ENCODE results near the gene SCFD1.
"Not testable (repeated sequence)": the region's sequence is repeated elsewhere in the genome, so short reads cannot be mapped to it uniquely, and the experiment has no call there.

Gene SCFD1

DNA sequence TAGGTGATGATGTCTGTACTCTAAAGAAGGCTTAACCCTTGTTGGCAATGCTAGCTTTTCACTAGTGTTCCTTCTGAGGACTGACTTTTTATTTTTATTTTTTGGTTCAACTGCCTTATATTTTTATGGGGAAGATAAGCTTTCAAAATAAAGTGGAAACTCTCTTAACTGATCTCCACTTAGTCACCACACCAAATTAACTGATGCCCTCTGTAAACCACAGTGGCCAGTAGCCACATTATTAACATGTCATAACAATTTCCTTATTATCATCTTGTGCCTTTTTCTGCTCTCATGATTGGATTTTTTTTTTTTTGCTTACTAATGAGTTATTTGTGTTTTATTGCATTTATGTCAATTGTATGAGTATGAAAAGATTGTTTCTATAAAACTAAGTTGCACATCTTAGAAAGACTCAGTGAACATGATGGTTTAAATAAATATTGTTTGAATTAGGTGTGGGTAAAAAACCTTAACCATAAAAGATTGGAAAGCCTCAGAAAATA is 56.9 kb downstream of the SCFD1 start:
- no peak for DNase-seq (ENCODE audit: low read depth in 2 of 2)

DNA sequence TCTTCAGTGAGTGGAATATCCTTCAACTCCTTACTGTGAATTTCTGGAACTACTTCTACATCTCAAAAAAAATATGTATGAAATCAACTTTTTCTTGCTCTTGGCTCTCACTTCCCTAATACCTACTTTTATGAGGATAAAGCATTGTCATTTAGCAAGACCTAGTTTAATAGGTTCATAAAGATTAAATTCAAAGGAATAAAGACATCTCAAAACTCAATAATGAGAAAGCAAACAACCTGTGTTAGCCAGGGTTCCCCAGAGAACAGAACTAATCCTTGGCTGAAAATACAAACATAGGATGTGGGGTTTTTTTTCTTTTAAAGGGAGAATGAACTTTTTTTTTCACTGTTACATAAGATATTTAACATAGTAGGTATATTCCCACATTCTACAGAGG is 57.9 kb downstream of the SCFD1 start:
- no peak for DNase-seq (ENCODE audit: low read depth in 2 of 2)

DNA sequence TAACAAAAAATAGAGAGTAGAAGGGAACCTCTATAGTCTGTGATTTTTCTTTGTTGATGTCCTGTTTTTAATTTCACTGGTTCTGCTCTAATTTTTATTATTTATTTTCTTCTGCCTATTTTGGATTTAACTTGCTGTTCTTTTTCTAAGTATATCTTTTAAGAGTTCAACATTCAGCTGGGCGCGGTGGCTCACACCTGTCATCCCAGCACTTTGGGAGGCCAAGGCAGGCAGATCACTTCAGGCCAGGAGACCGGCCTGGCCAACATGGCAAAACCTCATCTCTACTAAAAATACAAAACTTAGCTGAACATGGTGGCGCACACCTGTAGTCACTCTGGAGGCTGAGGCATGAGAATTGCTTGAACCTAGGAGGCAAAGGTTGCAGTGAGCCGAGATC is 58.7 kb downstream of the SCFD1 start:
- not testable (repeated sequence) for DNase-seq (ENCODE audit: low read depth in 2 of 2)

DNA sequence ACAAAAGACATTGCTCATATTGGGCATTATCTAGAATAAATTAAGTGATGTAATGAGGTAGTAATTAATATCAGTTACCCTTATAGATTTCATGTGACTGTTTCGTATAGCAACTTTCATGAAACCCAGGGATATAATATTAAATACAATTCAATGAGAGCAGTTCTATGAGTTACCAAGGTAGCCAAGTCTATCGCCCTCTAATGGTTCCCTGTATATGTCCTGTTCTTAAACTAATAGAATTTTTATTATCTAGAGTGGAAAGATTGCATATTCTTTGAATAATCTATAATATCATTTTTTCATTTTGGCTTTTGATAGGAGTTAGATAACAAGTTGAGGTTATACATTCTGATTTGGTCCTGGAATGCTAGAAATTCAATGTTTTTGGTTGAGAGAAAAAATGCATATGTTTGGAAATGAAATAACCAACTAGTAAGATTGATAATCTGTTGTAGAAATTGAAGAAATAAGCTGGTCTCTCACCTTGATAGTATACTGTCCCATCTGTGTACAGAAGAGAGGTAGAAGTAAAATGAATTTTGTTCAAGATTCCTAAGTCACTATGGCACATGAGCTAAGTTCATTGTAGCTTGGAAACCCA is 59.7 kb downstream of the SCFD1 start:
- DNase-seq (ENCODE audit: low read depth in 2 of 2): no peak

DNA sequence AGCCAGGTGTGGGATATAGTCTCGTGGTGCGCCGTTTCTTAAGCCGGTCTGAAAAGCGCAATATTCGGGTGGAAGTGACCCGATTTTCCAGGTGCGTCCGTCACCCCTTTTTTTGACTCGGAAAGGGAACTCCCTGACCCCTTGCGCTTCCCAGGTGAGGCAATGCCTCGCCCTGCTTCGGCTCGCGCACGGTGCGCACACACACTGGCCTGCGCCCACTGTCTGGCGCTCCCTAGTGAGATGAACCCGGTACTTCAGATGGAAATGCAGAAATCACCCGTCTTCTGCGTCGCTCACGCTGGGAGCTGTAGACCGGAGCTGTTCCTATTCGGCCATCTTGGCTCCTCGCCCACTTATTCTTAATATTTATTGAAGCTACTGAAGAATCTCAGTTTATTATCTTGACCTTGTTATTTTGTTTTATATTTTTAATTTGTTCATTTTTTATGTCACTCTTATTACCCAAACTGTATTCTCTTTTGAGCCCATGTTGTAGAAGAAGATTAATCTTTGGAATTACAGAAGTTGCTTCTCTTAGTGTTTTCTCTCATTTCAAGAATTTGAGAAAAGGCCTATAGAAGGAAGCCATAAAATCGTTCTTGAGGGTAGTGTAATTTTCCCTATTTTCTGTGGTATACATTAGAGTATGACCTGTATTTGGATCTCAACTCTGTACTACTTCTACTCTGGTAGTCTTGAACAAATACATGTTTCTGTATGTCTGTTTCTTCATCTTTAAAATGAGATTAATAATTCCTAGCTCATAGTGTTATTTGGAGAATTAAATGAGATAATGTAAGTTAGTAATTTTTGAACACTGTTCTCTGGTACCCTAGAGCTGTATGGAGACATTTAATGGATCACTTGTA is 68.6 kb downstream of the SCFD1 start:
- not testable (repeated sequence) for DNase-seq (ENCODE audit: low read depth in 2 of 2)

DNA sequence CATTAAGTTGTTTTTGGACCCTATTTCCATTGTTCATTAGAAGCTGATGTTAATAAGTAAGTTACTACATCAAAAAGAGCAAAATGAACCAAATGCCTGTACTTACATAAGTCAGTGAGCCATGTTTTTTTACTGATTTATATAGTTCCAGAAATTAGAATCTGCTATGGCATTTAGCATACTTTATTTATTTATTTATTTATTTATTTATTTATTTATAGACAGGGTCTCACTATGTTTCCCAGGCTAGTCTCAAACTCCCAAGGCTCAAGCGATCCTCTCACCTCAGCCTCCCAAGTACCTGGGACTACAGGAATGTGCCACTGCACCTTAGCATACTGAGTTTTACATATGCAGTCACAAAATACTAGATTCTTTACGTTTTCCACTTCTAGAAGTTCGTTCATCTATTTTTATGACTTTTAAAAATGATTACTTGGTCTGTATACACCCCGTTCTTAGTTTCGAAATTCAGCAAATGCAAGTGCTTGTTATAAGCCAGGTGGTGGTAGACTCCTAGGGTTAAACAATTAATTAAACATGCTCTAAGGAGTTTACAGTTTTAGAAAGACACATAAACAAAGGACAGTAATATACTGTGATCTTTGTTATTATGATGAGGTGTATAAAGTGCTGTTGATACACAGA is 69.8 kb downstream of the SCFD1 start:
- DNase-seq (ENCODE audit: low read depth in 2 of 2): no peak

DNA sequence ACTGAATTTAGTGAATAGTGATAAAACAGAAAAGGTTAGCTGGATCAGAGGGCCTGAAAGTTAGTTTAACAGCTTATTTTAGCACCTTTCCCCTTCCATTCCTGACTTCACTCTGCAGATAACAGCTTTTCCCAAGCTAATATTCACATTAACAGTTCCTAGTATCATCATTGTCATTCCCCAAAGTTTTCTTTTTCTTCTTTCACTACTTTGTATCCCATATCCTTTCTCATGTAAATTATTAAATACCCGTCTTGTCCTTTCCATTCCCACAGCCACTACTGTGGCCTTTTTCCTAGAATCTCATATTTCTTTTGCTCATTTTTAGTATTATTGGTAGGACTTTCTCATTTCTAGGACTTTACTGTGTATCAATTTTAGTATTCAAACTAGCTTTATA is 70.5 kb downstream of the SCFD1 start:
- no peak for DNase-seq (ENCODE audit: low read depth in 2 of 2)

DNA sequence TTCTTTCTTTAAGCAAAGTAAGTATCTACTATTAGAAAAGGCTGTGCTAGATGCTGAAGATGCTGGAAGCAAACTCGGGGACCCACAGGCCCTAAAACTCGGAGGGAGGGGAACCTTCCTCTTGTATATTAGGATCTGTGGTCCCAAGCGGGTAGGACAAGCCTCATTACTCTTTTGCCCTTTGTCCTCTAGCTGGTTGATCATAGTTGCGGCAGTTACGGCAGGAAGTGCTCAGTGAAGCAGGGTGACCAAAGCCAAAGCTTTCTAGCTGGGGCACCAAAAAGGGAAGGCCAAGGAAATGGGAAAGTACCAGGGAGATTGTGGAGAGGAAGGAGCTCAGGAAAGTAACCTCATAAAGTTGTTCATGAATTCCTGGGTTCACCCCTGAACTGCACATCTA is 76.3 kb downstream of the SCFD1 start:
- no peak for DNase-seq (ENCODE audit: low read depth in 2 of 2)

DNA sequence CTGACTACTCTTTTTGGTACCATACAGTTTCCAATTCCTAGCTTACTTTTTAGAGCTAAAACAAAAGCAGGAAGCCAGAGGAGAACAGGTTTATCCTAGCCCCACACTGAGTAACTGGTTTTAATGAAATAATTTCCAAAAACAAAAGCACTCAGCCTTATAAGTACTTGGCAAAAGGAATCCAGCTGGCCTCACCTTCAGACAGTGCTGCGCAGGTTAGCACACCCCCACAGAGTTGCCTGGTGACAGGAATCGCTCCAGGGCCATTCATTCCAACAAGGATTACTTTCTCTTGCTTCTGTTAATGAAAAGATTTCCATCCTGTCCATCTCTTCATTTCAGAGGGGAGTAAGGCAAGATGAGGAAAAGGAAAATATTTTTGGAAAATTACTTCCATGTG is 84.6 kb downstream of the SCFD1 start:
- DNase-seq (ENCODE audit: low read depth in 2 of 2): no peak

DNA sequence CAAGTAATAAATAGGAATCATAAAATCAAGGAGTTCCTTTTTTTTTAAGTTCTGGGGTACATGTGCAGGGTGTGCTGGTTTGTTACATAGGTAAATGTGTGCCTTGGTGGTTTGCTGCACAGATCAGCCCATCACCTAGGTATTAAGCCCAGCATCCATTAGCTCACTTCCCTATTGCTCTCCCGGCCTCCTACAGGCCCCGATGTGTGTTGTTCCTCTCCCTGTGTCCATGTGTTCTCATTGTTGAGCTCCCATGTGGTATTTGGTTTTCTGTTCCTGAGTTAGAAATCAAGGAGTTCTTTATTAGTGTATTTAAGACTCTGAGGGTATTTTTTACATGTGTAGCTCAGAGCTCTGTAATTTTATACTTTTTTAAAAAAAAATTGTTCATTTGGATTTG is 86.0 kb downstream of the SCFD1 start:
- no peak for DNase-seq (ENCODE audit: low read depth in 2 of 2)

DNA sequence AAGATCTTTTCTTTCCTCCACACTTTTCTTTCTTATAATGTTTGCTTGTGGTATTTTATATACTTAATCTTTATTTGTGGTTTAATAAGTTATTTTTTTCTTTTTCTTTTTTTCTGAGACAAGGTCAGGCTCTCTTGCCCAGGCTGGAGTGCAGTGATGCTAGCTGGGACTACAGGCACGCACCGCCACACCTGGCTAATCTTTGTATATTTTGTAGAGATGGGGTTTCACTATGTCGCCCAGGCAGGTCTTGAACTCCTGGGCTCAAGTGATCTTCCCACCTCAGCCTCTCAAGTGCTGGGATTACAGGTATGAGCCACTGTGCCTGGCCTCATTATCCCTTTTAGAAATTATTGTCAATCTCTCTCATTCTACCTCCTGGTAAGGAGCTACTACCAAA is 87.1 kb downstream of the SCFD1 start:
- DNase-seq (ENCODE audit: low read depth in 2 of 2): no peak

DNA sequence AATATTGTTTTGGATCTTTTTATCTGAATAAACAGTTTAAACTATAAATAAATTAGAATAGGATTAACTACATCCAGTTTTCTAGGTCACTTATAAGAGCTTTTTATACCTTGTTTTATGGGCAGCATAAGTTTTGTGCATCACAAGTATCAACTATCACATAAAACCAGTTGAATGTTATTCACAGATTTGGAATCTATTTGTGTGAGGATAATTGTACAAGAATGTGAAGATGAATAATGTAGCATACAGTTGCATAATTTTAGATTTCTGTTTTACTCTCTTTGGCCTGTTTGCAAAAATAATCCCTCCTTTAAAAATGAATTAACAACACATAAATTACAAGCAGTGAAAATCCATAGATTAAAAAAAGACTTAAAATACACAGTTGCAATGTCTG is 88.8 kb downstream of the SCFD1 start:
- no peak for DNase-seq (ENCODE audit: low read depth in 2 of 2)

DNA sequence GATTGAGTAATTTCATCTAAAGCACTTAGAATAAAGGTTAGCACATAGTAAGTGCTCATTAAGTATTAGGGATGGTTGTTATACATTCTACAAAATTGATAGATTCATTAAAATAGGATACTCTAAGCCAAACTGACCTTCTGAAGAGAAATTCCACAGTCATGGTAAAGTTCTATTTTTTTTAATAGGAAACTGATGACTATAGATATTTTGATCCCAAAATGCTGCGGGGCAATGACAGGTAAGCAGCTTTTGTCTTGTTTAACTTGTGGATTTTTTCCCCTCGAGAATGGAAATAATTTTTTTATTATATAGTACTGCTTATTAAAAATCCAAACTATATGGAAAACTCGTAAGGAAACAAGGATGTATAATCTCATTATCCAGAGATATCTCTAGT is 97.0 kb downstream of the SCFD1 start:
- DNase-seq (ENCODE audit: low read depth in 2 of 2): no peak

DNA sequence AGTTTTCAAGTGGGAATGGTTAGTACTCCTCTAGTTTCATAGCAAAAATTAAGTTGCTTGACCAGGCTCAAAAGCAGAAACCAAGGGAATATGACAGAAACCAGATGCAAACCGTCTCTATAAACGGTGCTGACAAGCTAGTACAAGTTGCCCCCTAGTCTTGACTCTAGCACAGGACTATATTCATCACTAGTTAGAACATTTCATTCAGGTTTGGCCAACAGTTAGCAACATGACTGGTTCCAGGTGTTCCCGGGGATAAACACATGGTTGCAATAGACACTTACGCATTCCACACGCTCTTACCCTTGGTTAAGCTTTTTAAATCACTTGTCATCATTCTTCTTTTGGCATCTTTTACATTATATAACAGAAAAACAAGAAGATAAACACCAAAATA is 103.6 kb downstream of the SCFD1 start:
- no peak for DNase-seq (ENCODE audit: low read depth in 2 of 2)

DNA sequence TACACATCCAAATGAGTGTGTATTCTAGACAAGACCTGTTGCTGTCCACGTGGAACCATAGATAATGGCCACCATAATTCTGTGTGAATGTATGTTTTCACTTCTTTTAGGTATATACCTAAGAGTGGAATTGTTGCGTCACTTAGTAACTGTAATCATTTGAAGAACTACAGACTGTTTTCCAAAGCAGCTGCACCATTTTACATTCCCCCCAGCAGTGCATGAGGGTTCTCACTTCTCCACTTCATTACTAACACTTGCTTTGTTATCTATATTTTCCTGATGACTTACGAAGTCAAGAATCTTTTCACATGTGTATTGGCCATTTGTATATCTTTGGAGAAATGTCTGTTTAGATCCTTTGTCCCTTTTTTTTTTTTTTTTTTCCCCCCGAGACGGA is 106.4 kb downstream of the SCFD1 start:
- no peak for DNase-seq (ENCODE audit: low read depth in 2 of 2)

DNA sequence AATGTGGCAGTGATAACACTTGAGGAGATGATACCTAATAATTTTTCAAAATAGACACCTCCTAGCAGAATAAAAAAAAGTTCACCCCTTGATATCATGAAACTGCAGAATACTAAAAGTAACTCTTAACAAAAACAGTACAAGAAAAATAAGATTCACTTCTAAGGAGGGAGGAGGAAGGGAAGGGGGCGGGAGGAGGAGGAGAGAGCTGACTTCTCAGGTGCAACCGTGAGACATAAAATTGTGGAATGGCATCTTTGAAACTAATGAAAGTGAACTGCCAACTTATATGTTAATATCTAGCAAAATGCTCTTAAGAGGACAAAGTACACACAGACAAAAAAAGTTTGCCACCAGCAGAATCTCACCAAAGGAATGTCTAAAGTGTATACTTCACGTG is 115.8 kb downstream of the SCFD1 start:
- no peak for DNase-seq (ENCODE audit: low read depth in 2 of 2)

DNA sequence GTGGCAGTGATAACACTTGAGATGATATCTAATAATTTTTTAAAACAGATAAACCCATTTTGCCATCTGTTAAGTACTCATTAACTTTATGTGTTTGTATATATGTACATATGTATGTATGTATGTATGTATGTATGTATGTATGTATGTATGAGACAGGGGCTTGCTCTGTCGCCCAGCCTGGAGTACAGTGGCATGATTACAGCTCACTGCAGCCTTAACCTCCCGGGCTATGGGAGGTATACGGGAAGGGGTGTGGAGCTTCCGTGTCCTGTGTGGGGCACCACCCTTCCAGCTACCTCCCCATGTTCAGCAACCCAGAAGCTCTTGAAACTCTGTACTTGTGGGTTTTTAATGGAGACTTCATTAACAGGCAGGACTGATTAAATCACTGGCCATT is 116.9 kb downstream of the SCFD1 start:
- DNase-seq (ENCODE audit: low read depth in 2 of 2): no peak

DNA sequence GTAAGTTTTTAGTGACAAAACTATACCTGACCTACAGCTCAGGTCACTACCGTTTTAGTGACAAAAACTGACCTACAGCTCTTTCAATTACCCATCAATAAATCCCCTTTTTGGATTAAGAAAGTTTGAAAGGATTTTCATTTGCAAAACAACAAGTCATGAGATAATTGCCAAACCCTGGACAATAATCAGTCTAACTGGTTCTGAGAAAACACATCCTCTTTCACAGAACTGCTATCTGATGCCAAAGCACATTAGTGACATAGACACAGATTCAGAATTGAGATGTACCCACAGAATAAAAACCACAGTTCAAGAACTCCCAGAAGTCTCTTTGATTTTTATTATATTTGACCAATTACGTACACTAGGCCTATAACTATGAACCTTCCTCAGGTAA is 126.2 kb downstream of the SCFD1 start:
- DNase-seq (ENCODE audit: low read depth in 2 of 2): no peak

DNA sequence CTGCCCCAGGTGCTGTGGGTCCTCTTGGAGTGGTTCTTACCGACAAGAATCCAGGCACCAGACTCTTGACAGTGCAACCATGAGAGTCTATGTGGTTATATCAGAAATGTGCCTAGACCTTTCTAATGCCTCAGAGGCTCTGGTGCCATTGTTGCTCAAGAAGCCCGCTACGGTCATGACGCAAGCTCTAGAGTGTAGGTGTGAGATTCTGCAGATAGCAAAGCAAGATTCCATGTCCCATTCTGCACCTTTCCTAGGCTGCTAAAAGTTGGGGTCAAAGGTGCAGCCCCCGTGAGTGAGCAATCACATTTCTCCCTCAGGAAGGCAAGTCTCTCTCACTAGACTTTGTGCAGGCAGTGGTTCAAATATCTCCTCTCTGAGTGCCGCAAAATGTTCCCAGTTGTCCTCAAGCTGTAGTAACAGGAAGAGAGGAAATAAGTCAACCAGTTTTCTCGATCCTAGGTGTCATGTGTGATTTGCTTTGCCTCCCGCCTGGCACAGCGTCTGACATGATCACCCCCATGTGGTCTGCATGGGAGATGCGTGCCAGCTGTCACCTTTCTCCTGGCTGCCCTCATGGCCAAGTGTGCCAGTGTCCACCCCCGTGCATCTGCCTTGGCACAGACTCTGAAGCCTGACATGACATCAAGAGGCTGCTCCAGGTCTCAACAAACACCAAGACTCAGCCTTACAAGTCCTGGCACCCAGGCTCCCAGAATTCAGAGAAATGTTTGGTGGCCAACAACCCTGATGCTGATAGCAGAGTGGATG is 129.7 kb downstream of the SCFD1 start:
- no peak for DNase-seq (ENCODE audit: low read depth in 2 of 2)

DNA sequence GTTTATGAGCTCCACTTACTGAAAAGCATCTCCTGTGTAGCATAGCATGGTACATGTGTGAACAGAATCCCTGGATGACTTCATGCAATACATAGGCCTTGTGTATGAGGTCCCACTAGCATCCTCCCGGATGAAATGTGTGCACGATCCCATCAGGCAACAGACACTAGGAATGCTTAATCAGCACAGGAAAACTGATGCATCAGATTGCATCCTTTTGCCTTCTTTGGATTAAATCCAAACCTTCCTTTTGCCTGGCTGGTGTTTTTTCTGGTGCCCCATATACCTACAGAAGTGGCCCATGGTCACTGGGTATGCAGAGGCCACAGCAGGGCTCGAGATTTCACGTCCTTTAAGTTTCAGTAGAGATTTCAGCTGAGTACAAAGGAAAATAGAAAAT is 131.3 kb downstream of the SCFD1 start:
- no peak for DNase-seq (ENCODE audit: low read depth in 2 of 2)

DNA sequence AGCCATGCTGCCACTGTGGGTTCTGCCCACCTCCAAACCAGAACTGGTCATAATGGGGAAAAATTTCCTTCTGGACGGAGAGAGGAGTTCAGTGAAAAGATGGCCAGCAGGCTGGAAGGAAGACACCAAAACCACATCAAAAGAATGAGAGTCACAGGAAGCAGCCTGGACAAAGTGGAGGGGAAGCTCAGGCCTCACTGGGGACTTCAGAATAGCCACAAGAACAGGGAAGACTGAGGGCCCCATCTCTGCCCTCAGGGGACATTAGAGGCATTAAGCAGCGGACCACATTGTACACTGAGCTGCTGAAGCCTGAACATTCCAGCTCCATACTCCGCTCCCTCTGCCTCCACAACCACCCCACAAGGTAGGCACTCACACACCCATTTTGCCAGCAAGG is 132.7 kb downstream of the SCFD1 start:
- DNase-seq (ENCODE audit: low read depth in 2 of 2): no peak

DNA sequence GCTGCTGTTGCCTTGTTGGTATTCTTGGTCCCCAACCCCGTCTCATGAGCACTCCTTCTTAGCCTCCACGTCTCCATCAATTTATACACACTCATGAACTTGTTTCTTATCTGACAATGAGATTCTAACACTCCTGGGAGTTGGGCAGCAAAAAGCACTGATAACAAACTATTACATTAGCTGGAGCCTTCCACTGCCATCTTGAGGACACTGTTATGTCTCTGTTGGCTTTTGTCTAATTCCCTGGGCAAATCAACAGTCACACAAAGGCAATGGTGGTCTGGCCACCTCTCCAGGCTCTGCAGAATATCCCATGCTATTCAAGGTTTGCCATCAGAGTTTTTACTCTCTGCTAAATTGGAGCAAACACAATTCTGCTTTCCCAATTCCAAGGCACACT is 134.5 kb downstream of the SCFD1 start:
- DNase-seq (ENCODE audit: low read depth in 2 of 2): no peak
